Neural cell (in vitro differentiated cells): ENCODE data around the gene SLC30A5. TPM values are rescaled to one million over a fixed set of nuclear protein-coding genes. Genes with fewer than 3 reads are reported as not detected.

Source experiments
- H2AFZ ChIP-seq: fragments of 200-600, 300-800 bp; sonication (generic), shearing (Covaris generic); 2 replicates; pipeline ENCODE4 v1.6.0; 2014; ENCODE audit warnings: low read depth, mild to moderate bottlenecking, antibody characterized with exemption, low read length, moderate library complexity
- H3F3A ChIP-seq: fragments of 200-600 bp; shearing (Covaris generic); 2 replicates; pipeline ENCODE4 v1.6.1; 2016; ENCODE audit warnings: mild to moderate bottlenecking, moderate library complexity, mixed read lengths, antibody characterized with exemption, low read length; ENCODE audit not compliant: insufficient read depth, poor library complexity, severe bottlenecking
- H3K27ac ChIP-seq: fragments of 200-600, 300-800 bp; sonication (generic), shearing (Covaris generic); 2 replicates; pipeline ENCODE4 v1.5.1; 2014; ENCODE audit warnings: mild to moderate bottlenecking, low read length, moderate library complexity
- H3K27me3 ChIP-seq: fragments of 300-800, 200-600 bp; sonication (generic), shearing (Covaris generic); 2 replicates; pipeline ENCODE4 v1.6.0; 2014; ENCODE audit warnings: mild to moderate bottlenecking, low read depth, low read length, moderate library complexity; ENCODE audit not compliant: insufficient read depth
- H3K36me3 ChIP-seq: fragments of 300-800, 200-600 bp; sonication (generic), shearing (Covaris generic); 2 replicates; pipeline ENCODE4 v1.5.1; 2014; ENCODE audit warnings: mild to moderate bottlenecking, antibody characterized with exemption, low read length, moderate library complexity; ENCODE audit not compliant: insufficient read depth
- H3K4me2 ChIP-seq: fragments of 300-800, 200-600 bp; sonication (generic), shearing (Covaris generic); 2 replicates; pipeline ENCODE4 v1.6.0; 2014; ENCODE audit warnings: mild to moderate bottlenecking, low read length
- H3K4me3 ChIP-seq: fragments of 300-800, 200-600 bp; sonication (generic), shearing (Covaris generic); 2 replicates; pipeline ENCODE4 v1.5.1; 2014; ENCODE audit warnings: mild to moderate bottlenecking, low read length, moderate library complexity
- H3K79me2 ChIP-seq: fragments of 200-600 bp; shearing (Covaris generic); replicated peaks from 2 replicates; pipeline ENCODE4 v1.6.0; 2014; ENCODE audit warnings: mild to moderate bottlenecking, low read length, moderate library complexity; ENCODE audit not compliant: insufficient read depth
- H3K9ac ChIP-seq: fragments of 300-800, 200-600 bp; sonication (generic), shearing (Covaris generic); 2 replicates; pipeline ENCODE4 v1.6.1; 2016; ENCODE audit warnings: mild to moderate bottlenecking, low read length, mixed read lengths
- H3K9me2 ChIP-seq: fragments of 200-600 bp; shearing (Covaris generic); 2 replicates; pipeline ENCODE4 v1.6.1; 2016; ENCODE audit warnings: mild to moderate bottlenecking, low read length, mixed read lengths; ENCODE audit not compliant: insufficient read depth
- H3K9me3 ChIP-seq: fragments of 200-600, 300-800 bp; sonication (generic), shearing (Covaris generic); 2 replicates; pipeline ENCODE4 v1.6.1; 2016; ENCODE audit warnings: mild to moderate bottlenecking, mixed run types, low read length, moderate library complexity, mixed read lengths
- H4K20me1 ChIP-seq: fragments of 200-600 bp; shearing (Covaris generic); 2 replicates; pipeline ENCODE4 v1.6.1; 2016; ENCODE audit warnings: mild to moderate bottlenecking, mixed run types; ENCODE audit not compliant: insufficient read depth
- CTCF ChIP-seq: fragments of 450-650 bp; IDR thresholded peaks from 2 replicates; pipeline ENCODE4 v1.5.1; 2014; ENCODE audit warnings: antibody characterized with exemption, mild to moderate bottlenecking, moderate library complexity; ENCODE audit not compliant: poor library complexity, severe bottlenecking
- EP300 ChIP-seq: fragments of 450-650 bp; conservative IDR thresholded peaks from 2 replicates; pipeline ENCODE4 v1.6.1; 2014; ENCODE audit warnings: antibody characterized with exemption, mild to moderate bottlenecking, moderate library complexity; ENCODE audit not compliant: poor library complexity, severe bottlenecking
- EZH2 ChIP-seq: fragments of 200-600, 300-800 bp; shearing (Covaris generic), sonication (generic); IDR thresholded peaks from 2 replicates; pipeline ENCODE4 v1.6.1; 2014; ENCODE audit warnings: antibody characterized with exemption, low read length, borderline replicate concordance, mild to moderate bottlenecking; ENCODE audit not compliant: insufficient read depth, poor library complexity, severe bottlenecking
- MXI1 ChIP-seq: fragments of 450-650 bp; conservative IDR thresholded peaks from 2 replicates; pipeline ENCODE4 v1.6.1; 2014; ENCODE audit warnings: antibody characterized with exemption, mild to moderate bottlenecking; ENCODE audit not compliant: poor library complexity, severe bottlenecking
- POLR2AphosphoS5 ChIP-seq: IDR thresholded peaks from 2 replicates; pipeline ENCODE4 v1.6.1; 2012
- RAD21 ChIP-seq: fragments of 450-650 bp; conservative IDR thresholded peaks from 2 replicates; pipeline ENCODE4 v1.6.1; 2014; ENCODE audit warnings: antibody characterized with exemption, mild to moderate bottlenecking, moderate library complexity
- REST ChIP-seq: IDR thresholded peaks from 2 replicates; pipeline ENCODE4 v1.6.1; 2012; ENCODE audit warnings: borderline replicate concordance
- SMC3 ChIP-seq: fragments of 450-650 bp; conservative IDR thresholded peaks from 2 replicates; pipeline ENCODE4 v1.6.1; 2014; ENCODE audit warnings: antibody characterized with exemption, mild to moderate bottlenecking, moderate library complexity; ENCODE audit not compliant: poor library complexity
- TAF1 ChIP-seq: IDR thresholded peaks from 2 replicates; pipeline ENCODE4 v1.6.1; 2012; ENCODE audit warnings: low read depth
- polyA plus RNA-seq: library from polyadenylated mRNA; depleted of rRNA; stranded (reverse); fragments of >200 nt; gene quantifications from 2 replicates; pipeline ENCODE4 v1.2.3, GENCODE V29; 2014

The SLC30A5 gene
- polyA plus RNA-seq, 1 donor from 2014 or later, result 44.1 TPM

DNA sequence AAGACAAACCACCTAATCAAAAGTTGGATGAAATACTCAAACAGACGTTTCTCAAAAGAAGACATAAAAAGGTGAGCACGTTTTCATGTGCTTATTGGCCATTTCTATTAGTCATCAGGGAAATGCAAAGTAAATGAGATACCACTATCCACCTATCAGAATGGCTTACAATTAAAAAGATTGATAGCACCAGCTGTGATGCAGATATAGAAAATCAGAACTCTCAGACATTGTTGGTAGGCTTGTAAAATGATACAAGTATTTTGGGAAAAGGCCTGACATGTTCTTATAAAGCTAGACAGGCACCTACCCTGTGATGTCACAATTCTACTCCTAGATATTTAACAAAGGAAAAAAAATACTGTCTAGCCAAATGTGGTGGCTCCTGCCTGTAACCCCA, 44.0 kb upstream of the SLC30A5 start:
- Histone ChIP-seq H3K9ac (no peak overlapping the region), H3F3A (no peaks in the 10 kb centered on the region), H3K36me3 (no peaks in the 10 kb centered on the region), H3K27ac (no peak overlapping the region), H3K9me3 (no peaks in the 10 kb centered on the region), H3K9me2 (no peaks in the 10 kb centered on the region), H3K79me2 (no peaks in the 10 kb centered on the region), H2AFZ (no peak overlapping the region), H3K27me3 (no peaks in the 10 kb centered on the region), H4K20me1 (no peaks in the 10 kb centered on the region), H3K4me2 (no peak overlapping the region), H3K4me3 (no peak overlapping the region)
- TF ChIP-seq CTCF (no peak), MXI1 (no peak), RAD21 (no peak), EZH2 (no peak), POLR2AphosphoS5 (no peak), SMC3 (no peak), TAF1 (no peak), EP300 (no peak), REST (no peak)

GRCh38 chr5:69050214-69050613, 43.6 kb upstream of the SLC30A5 start:
- Histone ChIP-seq H4K20me1 (no peaks in the 10 kb centered on the region), H3K4me3 (no peak overlapping the region), H3K27ac (no peak overlapping the region), H3K9me2 (no peaks in the 10 kb centered on the region), H3K4me2 (no peak overlapping the region), H3K9ac (no peak overlapping the region), H3K9me3 (no peaks in the 10 kb centered on the region), H3K36me3 (no peaks in the 10 kb centered on the region), H2AFZ (no peak overlapping the region), H3K79me2 (no peaks in the 10 kb centered on the region), H3K27me3 (no peaks in the 10 kb centered on the region), H3F3A (no peaks in the 10 kb centered on the region)
- TF ChIP-seq REST (no peak), MXI1 (no peak), POLR2AphosphoS5 (no peak), SMC3 (no peak), RAD21 (no peak), TAF1 (no peak), CTCF (no peak), EZH2 (no peak)
